GM21390 (cell line): ENCODE results near the gene LAMC1.

Source experiments
- ATAC-seq: cut with Tn5 transposase; IDR thresholded peaks from one replicate; pipeline ENCODE4 v1.9.1; 2021; ENCODE audit not compliant: unreplicated experiment

The LAMC1 gene

GRCh38 chr1:183077097-183077496, 53.9 kb downstream of the LAMC1 start:
- no peak for ATAC-seq

GRCh38 chr1:183079712-183080388, 56.6 kb downstream of the LAMC1 start:
- no peak for ATAC-seq

- ATAC-seq = no peak
Observed at GRCh38 chr1:183080406-183080805, 57.2 kb downstream of the LAMC1 start.

GRCh38 chr1:183081402-183082120, 58.3 kb downstream of the LAMC1 start:
- no peak for ATAC-seq

GRCh38 chr1:183082650-183083049, 59.4 kb downstream of the LAMC1 start:
- ATAC-seq = no peak

- no peak for ATAC-seq
Observed at GRCh38 chr1:183087001-183087400, 63.8 kb downstream of the LAMC1 start.

- no peak for ATAC-seq
Observed at GRCh38 chr1:183089025-183089639, 65.9 kb downstream of the LAMC1 start.

DNA sequence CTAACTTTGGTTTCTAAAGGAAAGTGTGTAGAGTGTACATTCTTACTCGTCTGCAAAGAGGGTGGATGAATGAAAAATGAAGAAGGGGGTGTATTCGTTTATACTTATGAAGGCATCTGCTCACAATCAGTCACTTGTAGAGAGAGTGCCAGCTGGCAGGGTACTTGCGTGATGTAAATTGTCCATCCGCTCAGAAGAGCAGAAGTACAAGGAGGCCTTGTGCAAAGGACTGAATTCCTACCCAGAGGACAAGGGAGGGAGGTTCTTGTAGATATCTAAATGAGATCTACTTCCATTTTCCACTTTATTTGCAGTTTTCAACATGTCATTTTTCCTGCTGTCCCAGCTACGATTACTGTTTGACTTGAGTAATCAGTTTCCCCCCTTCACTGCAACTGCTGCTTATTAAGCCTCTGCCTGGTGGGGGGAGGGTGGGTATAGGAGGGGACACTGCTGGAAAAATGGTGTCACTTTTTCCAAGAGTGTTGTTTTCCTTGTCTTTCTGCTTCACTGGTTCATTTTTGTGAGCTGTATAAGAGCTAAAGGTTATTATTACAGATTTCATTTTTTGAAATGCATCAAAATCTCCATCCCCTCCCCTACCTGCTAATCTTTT, 67.3 kb downstream of the LAMC1 start:
- ATAC-seq = no peak

- no peak for ATAC-seq
Observed at GRCh38 chr1:183091181-183091580, 68.0 kb downstream of the LAMC1 start.

GRCh38 chr1:183092350-183092749, 69.1 kb downstream of the LAMC1 start:
- no peak for ATAC-seq

DNA sequence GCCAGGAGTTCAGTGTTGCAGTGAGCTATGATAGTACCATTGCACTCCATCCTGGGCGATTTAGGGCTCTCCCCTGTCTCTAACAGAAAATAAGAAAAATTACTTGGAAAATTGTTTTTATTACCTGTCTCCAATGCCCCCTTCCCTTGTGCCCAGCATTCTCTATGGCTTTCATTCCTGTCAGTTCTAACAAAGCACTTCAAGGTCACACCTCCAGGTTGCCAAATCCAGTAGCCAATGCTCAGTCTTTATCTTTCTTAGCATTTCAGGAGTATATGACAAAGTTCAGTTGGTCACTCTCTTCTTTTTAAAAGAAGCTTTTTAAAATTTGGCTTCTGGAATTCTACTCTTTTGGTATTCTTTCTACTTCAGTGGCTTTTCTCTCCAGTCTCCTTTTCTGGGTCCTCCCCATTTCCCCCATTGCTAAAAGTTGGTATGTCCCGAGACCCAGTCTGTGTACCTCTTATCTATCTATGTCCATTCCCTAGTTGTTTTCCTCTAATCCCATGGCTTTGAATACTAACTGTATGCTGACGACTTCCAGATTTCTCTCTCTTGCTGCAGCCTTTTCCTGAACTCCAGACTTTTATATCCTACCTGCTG, 69.9 kb downstream of the LAMC1 start:
- ATAC-seq = no peak

- ATAC-seq = no peak
Observed at GRCh38 chr1:183093786-183094298, 70.6 kb downstream of the LAMC1 start.

- ATAC-seq = no peak
Observed at GRCh38 chr1:183094351-183094750, 71.1 kb downstream of the LAMC1 start.

DNA sequence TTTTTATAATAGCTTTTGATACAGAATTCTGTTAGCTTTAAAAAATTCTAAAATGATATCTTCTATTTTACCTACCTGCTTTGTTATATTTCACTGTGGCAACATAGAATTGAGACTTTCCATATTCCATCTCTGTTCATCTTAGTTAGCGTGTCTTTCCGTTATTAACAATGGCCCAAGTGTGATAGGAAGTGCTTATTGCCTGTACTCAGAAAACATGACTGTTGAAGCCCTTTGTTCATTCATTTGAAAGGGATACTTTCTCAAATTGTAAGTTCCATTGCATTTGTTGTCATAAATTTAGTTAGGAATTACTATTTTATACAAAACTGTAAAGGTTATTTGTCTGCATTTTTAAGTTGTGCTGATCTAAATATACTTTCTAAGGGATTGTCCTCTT, 73.1 kb downstream of the LAMC1 start:
- ATAC-seq = no peak

DNA sequence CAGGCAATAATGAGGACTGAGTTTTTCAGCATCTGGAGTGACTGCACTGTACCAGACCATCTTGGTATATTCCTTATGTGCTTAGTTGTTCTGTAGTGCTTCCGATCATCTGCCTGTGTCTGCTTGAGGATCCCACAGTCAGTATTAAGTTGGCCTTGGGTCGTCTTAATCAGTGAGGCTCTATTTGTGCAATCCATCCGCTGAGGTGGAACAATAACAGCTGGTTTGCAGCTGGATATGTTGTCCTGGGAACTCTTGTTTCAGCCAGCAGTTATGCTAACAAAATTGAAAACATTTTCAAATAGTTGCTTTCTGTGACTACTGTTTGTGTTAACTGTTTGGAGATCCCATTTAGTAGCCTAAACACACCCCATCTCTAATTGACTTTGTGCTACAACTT, 73.7 kb downstream of the LAMC1 start:
- no peak for ATAC-seq

DNA sequence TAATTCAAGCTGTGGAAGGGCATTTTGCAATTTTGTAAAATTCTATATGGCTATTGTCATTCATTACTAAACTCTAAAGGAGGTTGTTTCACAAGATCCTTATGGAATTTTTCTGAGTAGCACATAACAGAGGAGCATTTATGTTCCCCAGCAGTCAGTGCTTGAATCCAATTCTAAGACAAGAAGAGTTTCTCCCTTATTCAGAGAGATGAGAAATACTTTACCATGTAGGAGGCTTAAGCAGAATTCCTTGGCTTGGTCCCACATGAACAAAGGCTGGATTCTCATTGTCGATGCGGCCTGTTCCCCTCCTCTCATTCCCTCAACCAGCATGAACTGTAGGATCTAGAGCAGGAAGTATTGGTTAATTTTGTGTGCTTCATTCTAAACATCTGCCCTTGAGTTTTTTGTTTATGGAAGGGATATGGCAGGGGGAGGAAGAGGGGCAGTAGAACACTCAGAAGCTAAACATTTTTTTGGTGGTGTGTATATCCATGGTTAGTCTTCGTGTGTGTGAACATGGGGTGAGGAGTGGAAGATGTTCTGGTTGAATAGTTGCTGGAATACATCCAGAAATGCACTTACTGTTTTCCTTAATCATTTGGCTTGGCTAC, 74.3 kb downstream of the LAMC1 start:
- no peak for ATAC-seq

GRCh38 chr1:183098317-183098716, 75.1 kb downstream of the LAMC1 start:
- ATAC-seq = no peak

GRCh38 chr1:183100361-183100974, 77.2 kb downstream of the LAMC1 start:
- ATAC-seq = no peak

DNA sequence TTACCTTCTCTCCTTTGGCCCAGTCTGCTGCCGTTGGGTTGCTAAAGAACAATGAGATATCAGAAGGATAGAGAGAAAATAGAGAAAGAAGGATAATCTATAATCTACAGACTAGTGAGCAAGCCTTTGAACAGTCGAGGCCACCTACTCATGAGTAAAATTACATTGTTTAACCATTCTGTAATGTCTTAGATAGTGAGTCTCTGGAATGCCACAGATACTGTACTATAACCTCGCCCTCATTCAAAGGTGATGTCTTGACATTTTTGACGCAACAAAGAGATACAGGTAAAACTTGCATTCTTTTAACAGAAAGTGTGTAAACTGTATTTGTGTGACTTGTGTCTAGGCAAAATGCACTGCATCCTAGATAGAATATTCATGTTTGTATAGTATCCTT, 77.9 kb downstream of the LAMC1 start:
- ATAC-seq = no peak

DNA sequence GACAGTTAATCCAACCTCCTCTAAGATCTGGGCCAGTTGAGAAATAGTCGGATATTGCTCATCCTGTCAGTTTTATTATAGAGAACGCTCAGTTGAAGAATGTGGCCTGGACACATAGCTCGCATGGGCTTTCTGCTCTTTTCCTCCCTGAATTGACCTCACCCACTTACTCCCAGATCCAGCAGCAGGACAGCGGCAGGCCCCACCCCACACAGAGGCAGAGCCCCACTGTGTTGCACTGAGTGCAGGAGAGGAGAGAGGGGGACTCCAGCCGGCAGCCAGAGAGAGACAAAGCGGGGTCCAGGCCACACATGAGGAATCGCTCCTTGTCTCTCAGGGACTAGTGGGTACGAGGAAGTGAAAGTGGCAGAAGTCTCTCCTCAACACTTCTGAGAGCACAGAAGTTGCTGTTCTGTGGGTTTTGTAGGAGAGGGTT, 78.6 kb downstream of the LAMC1 start:
- ATAC-seq = no peak
